GM19238 (cell line): ENCODE results near the gene INHBB.

Experiments used
- DNase-seq: peaks from one replicate; pipeline ENCODE4 v3.0.0; 2011; ENCODE audit warnings: low spot score; ENCODE audit not compliant: insufficient read length

The INHBB gene

DNA sequence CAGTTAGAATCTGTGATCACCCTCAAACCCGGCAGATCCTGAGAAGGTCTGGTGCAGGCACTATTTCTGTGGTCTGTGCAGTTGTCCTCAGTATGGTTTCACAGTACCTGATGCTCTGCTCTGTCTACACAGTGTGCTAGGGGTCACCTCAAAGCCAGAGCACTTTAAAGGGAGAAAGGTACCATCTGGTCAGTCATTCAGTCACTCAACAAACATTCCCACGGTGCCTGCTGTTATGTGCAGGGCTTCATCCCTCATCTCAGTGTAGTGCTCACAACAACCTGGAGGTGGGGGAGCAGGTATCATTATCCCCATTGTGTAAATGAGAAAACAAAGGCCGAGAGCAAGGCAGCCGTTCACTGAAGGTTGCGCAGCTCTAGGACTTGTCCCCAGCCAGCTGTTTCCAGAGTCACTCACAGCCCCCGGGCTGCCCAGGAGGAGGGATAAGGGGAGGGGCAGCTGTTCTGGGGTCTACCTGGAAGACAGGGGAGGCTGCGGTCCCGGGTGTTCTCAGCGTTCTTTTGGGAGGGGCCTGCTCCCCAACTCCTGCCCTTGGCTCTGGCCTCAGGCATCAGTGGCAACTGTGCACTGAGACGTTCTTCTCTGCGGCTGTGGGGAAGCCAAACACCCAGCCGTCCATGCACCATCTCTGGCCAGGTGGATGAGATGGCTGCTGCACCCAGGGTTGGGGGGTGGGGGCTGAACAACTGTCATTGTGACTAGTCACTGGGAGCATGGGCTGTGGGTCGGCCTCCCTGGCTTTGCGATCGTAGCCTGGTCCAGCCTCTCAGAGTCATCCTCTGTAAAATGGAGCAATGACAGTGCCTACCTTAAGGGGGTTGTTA is 9.2 kb downstream of the INHBB start:
- no peak for DNase-seq

DNA sequence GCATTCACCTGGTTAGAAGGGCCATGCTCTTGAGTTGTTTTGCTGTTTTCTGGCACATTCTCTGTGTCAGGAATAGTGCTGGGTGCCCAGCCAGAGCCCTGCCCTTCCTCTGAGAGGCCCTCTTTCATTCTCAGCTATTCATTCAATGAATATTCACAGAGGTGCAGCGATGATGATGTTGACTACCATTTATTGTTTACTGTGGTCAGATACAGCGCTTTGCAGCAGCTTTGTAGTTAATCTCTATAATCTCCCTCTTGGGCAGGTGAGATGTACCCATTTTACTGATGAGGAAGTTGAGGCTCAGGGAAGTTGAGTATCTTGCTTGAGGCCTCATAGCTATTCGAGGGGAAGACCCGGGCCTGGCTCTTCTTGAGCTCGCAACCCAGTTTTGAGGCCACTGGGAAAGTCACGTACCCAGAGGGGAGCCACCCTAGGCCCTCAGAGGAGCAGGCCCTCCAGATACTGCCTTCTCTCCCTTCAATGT is 9.9 kb downstream of the INHBB start:
- DNase-seq, result no peak

DNA sequence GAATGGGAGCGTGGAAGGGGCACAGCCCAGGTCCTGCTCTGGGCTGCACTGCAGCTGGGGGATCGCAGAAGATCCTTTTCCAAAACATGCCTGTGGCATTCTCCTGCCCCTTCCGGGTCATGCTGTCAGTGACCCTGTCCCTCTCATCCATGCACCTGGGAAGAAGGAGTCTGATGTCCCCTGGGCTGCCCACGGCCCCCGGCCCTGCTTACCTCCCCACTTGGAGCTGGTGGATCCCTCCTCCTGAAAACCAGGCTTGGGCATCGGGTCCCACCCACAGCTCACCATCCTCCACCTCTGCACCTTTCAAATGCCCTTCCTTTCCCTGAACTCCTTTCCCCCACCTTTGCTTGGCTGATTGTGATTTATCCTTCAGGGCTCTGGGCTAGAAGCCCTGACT is 11.8 kb downstream of the INHBB start:
- DNase-seq, result no peak

DNA sequence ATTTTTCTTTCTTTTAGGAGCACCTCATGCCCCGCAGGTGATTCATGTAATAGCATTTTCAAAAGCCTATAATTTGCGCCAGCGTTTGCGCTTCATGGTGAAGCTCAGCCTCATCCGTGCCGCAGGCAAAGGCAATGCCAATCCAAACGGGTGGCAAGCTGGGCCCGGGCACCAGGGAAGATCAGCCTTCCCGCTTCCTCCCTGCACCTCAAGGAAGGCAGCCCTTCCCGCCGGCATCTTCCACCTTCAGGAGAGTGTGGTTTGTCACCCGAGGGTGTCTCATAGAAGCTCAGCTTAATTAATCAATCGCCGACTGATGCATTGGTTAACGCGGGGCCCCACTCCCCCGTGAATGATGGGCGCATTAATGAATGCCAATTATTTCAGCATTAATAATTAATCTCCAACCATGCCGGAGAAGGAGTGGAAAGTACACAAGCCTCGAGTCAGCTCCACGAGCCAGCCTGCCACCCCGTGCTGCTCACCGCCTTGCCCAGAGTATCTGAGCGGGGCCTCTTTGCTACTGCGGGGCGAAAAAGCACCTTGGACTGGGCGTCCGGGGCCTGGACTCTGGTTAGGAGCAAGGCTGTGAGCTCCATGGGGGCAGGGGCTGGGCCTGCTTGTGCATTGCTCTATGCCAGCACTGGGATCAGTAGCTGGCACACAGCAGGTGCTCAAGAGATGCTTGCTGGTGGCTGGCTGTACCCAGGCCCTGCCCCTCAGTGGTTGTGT is 13.0 kb downstream of the INHBB start:
- no peak for DNase-seq

DNA sequence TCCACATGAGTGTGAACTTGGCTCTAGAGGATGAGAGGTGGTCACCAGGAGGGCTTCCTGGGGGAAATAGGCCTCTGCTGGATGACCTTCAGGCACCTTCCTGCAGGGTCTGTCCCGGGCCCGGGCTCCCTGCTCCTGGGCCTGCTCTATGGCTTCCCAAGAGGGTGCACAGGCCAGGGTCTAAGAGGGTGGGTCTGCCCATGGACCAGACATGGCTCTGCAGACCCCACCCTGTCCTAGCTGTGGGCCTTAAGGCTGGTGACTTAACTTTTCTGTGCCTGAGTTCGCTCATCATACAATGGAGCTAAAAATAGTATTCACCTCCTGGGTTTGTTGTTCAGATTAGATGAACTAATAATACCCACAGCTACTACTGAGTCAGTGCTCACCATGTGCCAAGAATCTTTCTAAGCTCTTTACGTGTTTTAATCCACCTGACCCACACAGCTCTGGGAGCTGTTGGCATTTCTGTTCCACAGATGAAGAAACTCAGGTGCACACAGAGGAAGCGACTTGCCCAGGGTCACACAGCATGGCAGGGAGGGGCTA is 14.4 kb downstream of the INHBB start:
- no peak for DNase-seq

DNA sequence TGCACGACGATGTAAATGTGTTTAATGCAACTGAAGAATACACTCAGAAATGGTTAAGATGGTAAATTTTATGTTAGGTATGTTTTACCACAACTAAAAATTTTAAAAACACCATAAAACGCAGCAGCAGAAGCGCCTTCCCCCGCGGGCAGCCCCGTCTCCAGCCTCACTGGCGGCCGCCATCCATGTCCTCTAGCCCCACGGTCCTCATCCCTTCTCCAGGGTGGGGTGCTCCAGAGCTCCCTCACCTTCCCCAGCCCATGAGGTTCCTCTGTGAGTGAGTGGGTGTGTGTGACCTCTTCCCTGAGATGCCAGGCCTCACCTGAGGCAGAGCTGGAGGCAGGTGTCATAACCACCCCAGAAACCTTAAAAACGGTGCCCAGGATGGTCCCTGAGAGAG is 17.0 kb downstream of the INHBB start:
- DNase-seq, result no peak

DNA sequence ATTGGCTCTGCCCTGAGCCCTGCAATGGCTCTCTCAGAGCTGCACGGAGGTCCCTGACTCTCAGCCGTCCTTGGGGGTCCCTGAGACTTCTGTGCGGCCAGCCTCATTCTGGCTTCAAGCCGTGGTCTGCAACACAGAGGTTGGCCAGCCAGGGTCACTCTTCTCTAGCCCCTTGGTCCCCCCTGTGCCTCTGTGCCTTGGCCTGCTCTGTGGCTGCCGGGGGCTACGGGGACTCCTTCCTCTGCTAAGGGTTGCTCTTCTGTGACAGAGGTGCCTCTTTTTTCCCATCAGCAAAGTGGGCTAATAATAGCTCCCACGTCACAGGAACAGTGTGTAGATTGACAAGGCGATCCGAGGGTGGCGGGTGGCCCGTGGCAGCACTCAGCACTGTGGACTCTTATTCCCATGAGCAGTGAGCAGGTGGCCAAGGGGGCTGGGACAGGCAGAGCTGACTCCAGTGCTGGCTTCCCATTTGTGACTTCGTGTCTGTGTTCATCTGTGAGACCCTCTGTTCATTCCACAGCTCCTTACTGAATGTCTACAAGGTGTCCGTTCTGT is 19.4 kb downstream of the INHBB start:
- no peak for DNase-seq

DNA sequence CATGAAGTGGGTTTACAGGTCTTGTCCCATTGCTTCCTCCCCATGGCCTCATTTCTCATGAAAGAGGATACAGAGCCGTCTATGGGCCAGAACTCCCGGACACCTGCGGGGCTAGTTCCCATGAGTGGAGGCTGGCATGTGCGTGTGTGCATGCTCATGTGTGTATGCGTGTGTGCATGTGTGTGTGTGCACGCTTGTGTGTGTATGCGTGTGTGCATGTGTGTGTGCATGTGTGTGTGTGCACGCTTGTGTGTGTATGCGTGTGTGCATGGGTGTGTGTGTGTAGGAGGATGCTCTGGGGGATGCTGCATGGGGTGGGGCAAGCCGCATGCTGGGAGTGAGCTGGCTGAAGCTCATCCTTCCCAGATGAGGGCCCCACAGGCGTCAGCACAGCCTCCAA is 20.8 kb downstream of the INHBB start:
- no peak for DNase-seq

DNA sequence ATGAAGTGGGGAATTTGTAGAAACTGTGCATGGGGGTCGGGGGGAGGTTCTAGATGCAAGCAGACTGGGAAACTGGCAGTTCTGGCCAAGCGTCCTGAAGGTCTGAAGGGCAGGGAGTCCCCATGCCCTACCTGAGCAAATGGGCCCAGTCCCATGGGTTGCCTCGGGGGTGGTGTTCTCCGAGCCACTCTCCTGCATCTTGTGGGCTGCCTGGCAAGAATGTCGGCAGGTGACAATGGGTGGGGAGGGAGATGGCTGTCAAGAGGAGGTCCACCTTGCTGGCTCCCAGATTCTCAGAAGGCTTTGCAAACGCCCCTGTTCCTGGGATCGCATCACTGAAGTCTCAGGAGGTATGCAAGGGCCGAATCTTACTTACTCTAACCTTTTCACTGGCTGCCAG is 21.3 kb downstream of the INHBB start:
- no peak for DNase-seq

DNA sequence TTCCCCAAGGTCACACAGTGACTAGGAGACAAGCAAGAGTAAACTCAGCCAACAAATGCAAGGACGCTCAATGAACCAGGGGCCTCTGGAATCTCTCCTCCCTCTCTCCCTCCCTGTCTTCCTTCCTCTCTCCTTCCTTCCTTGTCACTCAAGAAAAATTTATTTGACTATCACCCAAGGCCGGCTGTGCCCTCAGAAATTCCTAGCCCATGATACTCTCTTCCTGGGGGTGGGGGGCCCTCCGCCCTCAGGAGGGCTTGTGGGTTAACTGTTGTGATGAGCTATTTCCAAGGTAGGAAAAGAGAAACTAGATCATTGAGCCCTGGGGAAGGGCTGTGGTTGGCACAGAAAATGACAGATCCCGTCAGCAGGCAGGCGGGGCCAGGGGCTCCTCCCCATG is 21.7 kb downstream of the INHBB start:
- DNase-seq, result no peak

DNA sequence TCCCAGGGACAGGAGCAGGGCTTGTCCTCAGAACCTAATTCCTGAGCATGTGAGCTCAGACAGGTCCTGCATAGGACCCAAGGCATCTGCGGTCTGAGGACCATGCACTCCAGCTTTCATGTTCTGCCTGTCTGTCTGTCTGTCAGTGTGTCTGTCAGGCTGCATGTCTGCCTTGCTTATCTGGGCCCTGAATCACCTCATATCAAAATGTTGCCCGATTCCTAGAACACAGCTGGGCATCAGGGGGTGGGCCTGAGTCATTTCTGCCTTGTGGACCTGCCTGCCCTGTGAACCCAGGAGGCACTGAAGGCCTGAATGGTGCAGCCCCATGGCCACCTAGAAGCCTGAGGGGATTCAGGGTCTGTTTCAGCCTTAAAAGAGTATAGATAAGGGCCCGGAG is 22.1 kb downstream of the INHBB start:
- DNase-seq, result no peak

DNA sequence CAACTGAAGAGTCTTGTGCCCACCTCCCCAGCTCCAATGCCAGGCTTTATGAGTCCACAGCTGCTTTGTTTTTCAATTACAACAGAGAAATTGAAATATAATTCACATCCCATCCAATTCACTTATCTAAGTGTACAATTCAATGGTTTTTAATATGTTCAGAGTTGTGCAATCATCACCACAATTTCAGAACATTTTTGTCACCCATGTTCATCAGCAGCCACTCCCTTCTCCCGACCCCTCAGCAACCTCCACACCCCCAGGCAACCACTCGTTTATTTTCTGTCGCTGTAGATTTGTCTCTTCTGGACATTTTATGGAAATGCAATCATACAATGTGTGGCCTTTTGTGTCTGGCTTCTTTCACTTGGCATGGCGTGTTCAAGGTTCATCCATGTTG is 23.3 kb downstream of the INHBB start:
- DNase-seq, result no peak

DNA sequence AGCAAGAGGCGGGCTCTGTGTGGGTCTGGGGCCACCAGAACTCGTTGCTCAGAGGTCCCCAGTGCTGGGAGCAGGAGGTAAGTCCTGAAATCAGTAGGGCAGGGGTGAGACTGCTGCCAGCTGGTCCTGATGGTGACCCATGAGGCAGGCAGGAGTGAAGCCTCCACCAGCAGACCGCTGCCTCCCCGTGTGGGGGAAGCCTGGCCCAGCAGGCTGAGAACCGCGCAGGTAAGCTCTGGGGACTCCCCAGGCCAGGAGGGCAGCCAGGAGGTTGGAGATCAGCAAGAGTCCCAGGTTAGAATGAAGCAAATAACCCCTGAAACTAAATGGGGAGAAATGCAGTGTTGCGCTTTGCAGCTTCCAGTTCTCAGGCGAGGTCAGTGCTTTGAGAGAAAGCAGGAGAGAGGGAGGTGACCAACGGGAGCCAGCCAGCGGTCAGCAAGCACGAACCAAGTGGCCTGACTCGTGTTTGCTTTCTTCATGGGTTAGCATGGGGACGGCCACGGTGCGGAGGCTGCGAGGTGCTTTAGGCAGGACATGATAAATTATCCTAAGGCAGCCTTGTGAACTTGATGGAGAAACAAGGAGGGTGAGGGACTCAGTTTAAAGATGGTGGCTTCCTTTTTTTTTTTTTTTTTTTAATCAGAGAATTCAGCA is 26.2 kb downstream of the INHBB start:
- no peak for DNase-seq

DNA sequence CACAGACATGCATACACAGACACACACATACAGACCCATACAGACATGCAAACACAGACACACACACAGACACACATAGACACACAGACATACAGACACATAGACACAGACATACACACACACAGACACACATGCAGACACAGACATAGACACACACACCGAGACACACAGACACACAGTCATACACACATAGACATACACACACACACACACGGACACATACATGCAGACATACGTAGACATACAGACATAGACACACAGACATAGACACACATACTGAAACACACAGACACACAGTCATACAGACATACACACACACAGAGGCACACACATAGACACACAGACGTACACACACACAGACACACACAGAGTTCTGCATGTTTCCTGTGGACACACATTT is 26.9 kb downstream of the INHBB start:
- DNase-seq, result no peak

DNA sequence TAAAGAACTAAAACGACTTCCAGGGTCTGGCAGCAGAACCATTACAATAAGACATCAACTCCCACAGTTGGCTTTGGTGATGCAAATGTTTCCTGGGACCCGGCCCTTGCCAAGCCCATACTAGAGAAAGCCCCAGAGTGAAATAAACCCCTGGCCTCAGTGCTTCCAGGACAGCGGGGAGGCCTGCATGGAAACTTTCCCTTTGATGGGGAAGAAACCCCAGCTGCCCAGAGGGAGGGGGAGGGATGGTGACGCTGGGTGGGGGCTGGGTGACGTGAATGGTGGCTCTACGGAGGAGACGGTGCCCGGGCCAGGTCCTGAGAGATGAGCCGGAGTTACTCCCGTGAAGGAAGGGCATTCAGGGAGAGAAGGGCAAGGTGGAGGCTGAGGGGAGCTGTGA is 27.5 kb downstream of the INHBB start:
- DNase-seq, result no peak

DNA sequence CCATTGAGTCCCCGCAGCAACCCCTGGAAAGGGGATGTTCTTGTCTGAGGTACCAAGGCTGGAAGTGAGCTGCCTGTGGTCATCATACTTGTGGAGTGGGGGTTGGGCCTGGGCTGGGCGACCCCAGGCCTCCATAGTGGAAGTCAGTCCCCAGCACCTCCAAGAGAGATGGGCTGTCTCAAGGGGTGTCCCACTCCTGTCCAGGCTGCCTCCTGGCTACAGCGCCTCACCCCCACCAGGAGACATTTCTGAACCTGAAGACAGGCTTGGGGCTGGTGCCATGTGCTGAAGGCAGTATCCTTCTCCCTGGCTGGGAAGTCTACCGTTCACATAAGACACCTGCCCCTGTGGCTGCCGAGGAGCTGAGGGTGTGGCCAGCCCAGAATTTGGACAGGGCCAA is 28.9 kb downstream of the INHBB start:
- no peak for DNase-seq

DNA sequence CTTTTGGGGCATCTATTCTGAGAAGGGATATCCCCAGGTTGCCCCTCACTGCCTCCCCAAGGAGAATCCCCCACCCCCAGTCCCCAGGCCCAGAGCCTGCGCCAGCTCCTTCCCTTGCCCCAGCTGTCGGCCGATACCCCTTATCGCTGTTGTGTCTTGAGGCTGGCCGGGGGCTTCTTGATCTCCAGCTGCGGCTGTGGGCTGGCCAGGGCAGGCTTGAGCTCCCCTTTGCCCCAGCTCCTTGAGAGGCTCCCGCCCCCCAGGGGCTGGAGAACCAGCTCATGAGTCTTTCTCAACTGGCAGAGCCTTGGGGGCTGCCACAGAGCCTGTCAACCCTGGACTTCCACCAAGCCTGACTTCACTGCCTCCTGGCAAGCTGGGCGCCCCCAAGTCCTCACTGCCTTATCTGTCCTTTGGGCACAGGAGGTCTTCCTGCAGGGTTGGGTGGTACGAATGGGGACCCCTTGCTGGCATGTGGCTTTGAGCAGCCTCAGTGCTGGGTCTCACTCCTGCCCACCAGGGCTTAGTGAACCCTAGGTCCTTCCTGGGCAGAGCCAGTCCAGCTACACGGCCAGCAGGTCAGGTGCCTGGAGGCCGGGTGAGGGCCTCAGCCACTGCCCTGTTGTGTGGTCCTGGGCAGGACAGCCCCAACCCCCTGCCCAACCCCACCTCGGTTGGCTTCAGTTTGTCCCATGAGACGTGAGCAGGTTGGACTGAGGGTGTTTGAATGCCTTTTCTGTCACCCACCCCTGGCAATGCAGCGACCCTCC is 29.5 kb downstream of the INHBB start:
- DNase-seq, result no peak

DNA sequence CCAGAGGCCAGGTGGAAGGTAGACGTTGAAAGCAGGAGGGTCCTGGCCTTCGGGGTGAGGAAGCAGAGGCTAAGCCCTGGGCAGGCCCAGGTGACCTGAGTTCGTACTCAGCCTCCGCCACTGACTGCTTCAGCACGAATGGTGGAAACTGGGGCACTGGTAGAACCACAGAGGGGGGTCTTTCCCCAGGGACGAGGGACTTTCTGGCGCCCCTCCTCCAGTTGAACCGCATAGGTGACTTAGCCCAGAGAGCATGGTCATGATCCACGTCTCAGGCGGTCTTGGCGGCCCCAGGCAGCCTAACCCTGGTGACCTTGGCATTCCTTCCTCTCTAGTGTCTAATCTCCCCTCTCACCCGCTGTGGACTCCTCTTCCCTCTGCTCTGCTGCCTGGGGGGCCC is 30.2 kb downstream of the INHBB start:
- DNase-seq, result no peak

DNA sequence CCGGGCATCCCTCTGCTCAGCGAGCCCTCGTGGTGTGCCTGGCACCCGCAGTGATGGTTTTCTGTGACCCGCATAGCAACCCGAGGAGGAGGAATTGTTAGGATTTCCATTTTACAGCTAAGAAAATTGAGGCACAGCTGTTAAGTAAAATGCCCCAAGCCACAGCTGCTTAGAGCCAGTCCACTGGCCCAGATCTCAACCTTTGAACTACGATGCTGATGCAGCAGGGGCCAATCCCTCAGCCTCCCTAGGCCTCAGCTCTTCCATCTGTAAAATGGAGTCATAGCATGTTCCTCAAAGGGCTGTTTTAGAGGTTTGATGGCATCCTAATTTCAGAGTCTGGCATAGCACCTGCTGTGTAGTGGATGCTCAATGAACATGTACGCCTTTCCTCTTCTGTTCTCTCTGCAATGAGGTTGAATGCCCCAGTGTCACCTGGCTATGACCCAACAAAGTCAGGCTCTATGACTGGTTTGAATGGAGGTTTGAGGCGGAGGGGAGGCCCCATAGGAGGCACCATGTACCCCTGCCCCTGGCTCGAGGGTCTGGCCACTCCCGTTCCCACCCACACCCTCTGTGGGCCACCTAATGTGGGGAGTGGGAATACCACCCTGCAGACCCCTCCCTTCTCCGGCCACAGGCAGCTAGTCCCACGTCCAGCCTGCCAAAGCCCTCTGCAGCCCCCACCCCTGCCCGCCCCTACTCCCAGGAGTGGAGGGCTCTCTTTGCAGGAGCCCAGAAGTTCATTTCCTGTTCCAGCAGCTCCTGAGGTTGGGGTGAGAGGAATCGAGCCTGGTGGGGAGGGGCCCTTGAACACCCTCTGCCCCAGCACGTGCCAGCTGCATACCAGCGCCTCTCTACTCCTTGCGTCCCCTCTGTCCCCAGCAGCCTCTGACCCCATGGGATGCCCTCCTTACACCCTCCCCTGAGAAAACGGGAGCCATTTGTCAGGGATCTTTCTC is 31.0 kb downstream of the INHBB start:
- DNase-seq, result no peak

DNA sequence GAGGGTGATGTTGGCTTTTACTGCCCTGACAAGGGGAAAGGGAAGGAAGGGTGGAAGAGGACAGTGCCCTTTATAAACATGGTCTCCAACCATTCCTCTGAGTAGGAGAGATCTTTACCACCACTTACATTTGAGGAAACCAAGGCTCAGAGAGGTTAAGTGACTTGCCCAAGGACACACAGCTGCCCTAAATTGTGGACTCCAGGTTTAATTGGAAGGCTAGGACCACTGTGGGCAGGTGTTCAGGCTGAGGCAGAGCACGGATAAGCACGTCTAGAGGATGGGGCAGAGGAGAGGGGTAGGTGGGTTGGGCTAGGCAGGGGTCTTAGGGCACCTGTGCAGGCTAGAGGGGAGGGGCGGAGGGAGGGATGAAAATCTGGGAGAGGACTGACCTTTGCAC is 32.7 kb downstream of the INHBB start:
- no peak for DNase-seq
